ENCODE results near the gene ASPM. TPM values are rescaled to one million over a fixed set of nuclear protein-coding genes. Genes with fewer than 3 reads are reported as not detected.

Gene ASPM
- total and polyA plus RNA-seq, 2 of the 8 experiments (the other 6 are each of a cell fraction or from before 2014, with no cell fraction given), result 5.1 to 50.3 TPM

- TF ChIP-seq, protein P1, sequence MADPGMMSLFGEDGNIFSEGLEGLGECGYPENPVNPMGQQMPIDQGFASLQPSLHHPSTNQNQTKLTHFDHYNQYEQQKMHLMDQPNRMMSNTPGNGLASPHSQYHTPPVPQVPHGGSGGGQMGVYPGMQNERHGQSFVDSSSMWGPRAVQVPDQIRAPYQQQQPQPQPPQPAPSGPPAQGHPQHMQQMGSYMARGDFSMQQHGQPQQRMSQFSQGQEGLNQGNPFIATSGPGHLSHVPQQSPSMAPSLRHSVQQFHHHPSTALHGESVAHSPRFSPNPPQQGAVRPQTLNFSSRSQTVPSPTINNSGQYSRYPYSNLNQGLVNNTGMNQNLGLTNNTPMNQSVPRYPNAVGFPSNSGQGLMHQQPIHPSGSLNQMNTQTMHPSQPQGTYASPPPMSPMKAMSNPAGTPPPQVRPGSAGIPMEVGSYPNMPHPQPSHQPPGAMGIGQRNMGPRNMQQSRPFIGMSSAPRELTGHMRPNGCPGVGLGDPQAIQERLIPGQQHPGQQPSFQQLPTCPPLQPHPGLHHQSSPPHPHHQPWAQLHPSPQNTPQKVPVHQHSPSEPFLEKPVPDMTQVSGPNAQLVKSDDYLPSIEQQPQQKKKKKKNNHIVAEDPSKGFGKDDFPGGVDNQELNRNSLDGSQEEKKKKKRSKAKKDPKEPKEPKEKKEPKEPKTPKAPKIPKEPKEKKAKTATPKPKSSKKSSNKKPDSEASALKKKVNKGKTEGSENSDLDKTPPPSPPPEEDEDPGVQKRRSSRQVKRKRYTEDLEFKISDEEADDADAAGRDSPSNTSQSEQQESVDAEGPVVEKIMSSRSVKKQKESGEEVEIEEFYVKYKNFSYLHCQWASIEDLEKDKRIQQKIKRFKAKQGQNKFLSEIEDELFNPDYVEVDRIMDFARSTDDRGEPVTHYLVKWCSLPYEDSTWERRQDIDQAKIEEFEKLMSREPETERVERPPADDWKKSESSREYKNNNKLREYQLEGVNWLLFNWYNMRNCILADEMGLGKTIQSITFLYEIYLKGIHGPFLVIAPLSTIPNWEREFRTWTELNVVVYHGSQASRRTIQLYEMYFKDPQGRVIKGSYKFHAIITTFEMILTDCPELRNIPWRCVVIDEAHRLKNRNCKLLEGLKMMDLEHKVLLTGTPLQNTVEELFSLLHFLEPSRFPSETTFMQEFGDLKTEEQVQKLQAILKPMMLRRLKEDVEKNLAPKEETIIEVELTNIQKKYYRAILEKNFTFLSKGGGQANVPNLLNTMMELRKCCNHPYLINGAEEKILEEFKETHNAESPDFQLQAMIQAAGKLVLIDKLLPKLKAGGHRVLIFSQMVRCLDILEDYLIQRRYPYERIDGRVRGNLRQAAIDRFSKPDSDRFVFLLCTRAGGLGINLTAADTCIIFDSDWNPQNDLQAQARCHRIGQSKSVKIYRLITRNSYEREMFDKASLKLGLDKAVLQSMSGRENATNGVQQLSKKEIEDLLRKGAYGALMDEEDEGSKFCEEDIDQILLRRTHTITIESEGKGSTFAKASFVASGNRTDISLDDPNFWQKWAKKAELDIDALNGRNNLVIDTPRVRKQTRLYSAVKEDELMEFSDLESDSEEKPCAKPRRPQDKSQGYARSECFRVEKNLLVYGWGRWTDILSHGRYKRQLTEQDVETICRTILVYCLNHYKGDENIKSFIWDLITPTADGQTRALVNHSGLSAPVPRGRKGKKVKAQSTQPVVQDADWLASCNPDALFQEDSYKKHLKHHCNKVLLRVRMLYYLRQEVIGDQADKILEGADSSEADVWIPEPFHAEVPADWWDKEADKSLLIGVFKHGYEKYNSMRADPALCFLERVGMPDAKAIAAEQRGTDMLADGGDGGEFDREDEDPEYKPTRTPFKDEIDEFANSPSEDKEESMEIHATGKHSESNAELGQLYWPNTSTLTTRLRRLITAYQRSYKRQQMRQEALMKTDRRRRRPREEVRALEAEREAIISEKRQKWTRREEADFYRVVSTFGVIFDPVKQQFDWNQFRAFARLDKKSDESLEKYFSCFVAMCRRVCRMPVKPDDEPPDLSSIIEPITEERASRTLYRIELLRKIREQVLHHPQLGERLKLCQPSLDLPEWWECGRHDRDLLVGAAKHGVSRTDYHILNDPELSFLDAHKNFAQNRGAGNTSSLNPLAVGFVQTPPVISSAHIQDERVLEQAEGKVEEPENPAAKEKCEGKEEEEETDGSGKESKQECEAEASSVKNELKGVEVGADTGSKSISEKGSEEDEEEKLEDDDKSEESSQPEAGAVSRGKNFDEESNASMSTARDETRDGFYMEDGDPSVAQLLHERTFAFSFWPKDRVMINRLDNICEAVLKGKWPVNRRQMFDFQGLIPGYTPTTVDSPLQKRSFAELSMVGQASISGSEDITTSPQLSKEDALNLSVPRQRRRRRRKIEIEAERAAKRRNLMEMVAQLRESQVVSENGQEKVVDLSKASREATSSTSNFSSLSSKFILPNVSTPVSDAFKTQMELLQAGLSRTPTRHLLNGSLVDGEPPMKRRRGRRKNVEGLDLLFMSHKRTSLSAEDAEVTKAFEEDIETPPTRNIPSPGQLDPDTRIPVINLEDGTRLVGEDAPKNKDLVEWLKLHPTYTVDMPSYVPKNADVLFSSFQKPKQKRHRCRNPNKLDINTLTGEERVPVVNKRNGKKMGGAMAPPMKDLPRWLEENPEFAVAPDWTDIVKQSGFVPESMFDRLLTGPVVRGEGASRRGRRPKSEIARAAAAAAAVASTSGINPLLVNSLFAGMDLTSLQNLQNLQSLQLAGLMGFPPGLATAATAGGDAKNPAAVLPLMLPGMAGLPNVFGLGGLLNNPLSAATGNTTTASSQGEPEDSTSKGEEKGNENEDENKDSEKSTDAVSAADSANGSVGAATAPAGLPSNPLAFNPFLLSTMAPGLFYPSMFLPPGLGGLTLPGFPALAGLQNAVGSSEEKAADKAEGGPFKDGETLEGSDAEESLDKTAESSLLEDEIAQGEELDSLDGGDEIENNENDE (IDR thresholded peaks at IDR 0.05; ENCODE audit: insufficient replicate concordance, low read length), result no peak
- TF ChIP-seq HDAC6 (IDR thresholded peaks at IDR 0.05; ENCODE audit: low read depth, low read length), result no peak
- no peak for TF ChIP-seq TAF1 (IDR thresholded peaks at IDR 0.05; ENCODE audit: low read depth, low read length)
- TF ChIP-seq RBBP5 (IDR thresholded peaks at IDR 0.05; ENCODE audit: borderline replicate concordance, low read depth, low read length), result no peak
- no peak for TF ChIP-seq GTF2F1 (IDR thresholded peaks at IDR 0.05; ENCODE audit: borderline replicate concordance, low read depth, low read length)
- no peak for TF ChIP-seq NANOG (IDR thresholded peaks at IDR 0.05; ENCODE audit: insufficient read depth, low read depth, low read length, poor library complexity, severe bottlenecking)
- no peak for TF ChIP-seq SP4 (IDR thresholded peaks at IDR 0.05; ENCODE audit: low read length)
- no peak for TF ChIP-seq TAF7 (optimal IDR thresholded peaks at IDR 0.05; ENCODE audit: borderline replicate concordance, low read depth, low read length)
- TF ChIP-seq SUZ12 (IDR thresholded peaks at IDR 0.05; ENCODE audit: low read length), result no peak
- TF ChIP-seq SIRT6 (IDR thresholded peaks at IDR 0.05; ENCODE audit: low read length), result no peak
- TF ChIP-seq POU5F1 (IDR thresholded peaks at IDR 0.05; ENCODE audit: low read depth, low read length), result no peak
- no peak for TF ChIP-seq POLR2A (IDR thresholded peaks at IDR 0.05; ENCODE audit: control extremely low read depth in 1 of 2, low read depth in 2 of 2, low read length in 2 of 2)
- no peak for TF ChIP-seq BACH1 (IDR thresholded peaks at IDR 0.05; ENCODE audit: low read length)
These were observed 19.8 kb downstream of the ASPM start (continued) for GRCh38 chr1:197126691-197127090.

All from H1 (cell line).